HK-2 (cell line): ENCODE data around the gene KRT8.
A peak's percentile ranks its signal among the peaks of the same experiment; 100 is the strongest.
"Not testable (repeated sequence)": the region's sequence is repeated elsewhere in the genome, so short reads cannot be mapped to it uniquely, and the experiment has no call there.

Experiments used
- DNase-seq: peaks from one replicate; pipeline ENCODE4 v3.0.0-alpha.2; 2018; ENCODE audit not compliant: unreplicated experiment

Gene KRT8

DNA sequence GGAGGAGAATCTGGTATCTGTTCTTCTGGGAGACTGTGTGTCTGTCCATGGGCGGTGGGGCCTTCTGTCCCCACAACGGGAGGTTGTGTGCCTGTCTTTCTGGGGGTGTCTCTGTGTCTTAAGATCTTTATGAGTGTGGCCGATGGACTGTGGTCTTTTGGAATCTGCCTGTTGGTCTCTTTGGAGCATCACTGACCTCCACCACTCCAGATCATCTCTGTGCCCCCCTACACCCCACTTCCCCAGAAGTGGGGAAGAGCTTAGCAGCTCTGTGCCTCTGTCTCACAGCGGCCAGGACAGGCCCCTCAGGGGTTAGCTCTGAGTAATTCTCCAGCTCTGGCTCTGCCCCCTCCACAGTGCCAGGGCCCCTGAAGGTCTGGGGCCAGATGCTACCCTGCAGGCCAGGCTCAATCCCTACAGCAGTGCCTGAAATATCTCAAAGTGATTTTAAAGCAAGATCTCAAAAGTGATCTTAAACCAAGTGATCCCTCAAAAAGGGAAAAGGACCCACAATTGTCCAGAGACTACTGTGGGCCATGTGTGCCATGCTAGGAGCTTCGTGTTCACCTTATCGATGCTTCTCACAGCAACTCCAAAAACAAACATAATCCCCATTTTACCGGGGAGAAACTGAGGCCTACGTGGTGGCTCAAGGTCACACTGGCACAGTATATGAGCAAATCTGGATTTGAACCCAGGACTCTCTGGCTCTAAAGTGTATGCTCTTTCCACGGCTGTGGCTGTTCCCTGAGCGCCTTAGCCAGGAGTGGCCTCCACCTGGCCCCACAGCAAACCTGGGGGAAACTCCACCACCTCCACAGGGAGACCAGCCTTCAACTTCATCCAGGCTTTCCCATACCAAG, 30.1 kb downstream of the KRT8 start:
- no peak for DNase-seq

DNA sequence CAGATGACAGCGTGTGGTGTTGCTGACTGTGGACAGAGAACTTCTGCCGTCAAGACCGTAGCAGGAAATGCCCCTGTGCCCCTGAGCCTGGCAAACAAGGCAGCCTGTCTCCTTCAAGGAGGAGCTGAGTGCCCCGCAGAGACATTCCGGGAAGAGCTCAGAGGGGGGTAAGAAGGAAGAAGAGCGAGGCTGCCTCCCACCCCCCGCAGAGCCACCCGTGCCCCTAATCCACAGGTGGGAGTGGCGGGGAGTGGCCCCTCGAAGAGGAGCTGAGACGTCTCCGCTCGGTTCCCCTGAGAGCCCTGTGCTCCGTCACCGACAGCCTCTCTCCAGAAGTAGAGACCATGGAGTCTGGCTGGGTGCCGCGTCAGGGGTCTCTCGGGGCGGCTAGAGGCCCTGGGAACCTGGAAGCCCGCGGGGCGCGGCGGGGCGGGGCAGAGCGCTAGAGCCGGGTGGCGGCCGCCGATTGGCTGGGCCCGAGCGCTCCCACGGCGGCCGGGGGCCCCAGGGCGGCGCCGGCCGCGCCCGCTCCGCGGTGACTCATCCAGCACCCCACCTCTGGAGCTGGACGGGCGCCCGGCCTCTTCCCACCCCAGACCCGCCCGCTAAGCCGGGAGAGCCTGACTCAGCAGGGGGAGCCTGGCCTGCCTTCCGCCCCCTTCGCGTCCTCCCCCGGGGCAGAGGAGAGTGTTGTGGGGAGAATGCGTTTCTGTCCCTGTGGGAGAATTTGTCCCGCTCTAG, 30.9 kb downstream of the KRT8 start:
- DNase-seq = peak; percentile 93

DNA sequence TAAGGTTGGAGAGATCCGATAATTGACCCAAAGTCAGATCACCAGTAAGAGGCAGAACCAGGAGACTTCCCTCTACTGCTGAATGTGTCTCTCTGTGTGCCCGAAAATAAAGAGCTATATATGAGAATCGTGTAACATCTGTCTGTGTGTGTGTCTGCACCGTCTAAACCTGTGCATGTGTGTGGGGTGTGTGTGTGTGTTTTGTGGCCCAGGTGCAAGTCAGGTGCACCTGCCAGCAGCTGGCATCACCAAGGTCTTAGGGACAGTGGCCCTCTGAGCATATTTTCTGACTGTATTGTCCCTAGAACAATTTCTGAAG, 31.4 kb downstream of the KRT8 start:
- no peak for DNase-seq

DNA sequence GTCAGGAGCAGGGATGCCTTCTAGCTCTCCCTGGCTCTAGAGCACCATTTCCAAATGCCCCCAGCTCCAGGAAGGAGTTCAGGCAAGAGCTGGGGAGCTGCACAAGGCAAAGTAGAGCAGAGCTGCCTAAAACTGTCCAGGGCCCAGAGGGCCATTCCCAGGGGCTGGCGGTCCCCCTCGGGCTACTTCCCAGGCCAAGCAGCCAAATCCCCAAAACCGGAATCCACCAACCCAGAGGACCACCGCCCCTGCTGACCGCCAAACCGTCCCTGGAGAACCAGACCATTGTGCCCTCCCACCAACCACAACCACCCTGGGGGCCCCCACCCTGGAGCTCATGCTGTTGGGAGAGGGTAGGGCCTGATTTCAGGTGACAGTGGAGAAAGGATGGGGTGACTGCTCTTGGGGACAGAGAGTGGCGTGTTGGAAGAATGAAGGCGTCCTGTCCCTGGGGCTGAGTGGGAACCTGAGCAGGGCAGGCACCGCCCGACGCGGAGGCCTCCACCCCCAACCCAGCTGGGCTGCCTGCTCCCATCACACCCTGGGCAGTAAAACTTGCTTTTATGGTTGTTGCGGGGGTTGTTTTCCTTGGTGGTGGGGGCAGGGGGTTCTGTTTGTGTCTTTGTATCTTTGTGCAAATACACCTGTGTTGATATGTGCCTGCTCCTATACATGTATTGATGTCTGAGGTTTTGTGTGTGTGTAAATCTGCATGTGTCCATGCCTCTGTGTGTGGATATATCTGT, 32.1 kb downstream of the KRT8 start:
- DNase-seq = no peak

- DNase-seq = peak; percentile 44
Observed at GRCh38 chr12:52871291-52872039, 33.4 kb downstream of the KRT8 start.

- DNase-seq = peak; percentile 76
Observed at GRCh38 chr12:52870361-52871290, 34.2 kb downstream of the KRT8 start.

DNA sequence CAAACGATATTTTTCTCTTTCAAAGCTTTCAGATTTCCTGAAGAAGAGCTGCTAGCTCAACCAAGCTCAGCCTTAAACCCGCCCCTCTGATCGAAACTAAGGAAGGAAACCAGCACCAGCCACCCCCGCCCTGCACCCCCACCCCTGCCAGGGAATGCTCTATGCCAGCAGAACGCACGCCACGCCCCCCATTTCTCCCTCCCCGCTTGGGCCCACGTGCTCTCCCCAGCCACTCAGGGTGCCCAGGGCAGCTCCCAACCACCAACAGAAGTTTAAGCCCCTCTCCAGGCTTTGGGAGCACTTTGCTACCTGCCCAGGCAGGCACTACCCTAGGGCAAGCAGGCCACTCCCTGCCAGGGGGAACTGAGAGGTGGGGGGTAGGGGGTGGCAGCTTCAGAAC, 37.2 kb downstream of the KRT8 start:
- DNase-seq = no peak

DNA sequence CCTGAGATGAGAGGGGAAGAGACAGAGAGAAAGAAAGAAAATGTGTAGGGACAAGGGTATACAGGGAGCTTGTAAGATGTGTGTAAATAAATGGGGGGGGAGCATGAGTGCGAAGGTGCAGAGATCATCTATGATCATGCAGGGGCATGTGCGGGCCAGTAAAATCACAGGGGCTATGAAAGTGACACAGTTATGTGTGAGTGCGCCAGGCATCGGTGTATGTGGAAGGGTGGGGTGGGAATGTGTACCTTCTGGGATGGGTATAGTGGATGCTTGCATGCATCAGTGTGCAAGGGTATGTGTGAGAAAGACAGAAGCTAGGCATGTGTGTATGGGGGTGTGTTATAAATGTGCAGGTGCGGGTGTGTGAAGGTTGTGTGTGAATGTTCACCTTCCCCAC, 37.7 kb downstream of the KRT8 start:
- no peak for DNase-seq

DNA sequence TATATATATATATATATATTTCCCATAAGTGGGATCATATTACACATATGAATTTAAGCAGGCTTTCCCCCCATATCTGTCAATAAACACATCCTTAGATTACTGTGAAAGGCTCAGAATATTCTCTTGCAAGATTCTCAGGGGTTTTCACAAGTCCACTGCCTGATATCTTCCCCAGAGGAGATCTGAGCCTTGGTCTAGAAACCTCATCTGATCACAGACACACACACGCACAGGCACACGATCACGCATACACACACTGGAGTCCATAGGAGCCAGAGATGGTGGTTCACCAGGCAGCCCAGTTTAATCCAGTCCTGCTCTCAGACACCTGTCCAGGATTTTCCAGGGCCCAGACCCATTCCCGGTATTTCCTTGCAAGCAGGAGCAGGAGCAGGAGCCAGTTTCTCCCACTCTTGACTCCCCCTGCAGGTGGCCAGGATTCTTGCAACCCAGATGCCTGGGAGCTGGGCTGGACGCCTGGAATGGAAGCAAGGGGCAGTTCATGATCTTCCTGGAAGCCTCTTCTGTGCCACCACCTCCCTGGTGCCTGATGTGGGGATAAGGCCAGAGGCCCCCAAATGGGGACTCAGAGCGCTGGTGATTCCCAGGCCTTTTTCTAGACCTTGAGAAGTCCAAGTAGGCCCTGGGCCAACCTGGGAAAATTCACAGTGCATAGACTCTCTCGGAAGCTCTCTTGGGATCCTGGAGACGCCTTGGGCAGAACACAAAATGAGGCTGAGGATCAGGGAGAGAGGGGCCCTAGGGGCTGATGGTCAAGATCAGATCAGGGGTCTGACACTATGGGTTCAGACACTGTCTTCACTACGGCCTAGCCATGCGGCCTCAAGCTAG, 39.6 kb downstream of the KRT8 start:
- DNase-seq = peak; percentile 77

DNA sequence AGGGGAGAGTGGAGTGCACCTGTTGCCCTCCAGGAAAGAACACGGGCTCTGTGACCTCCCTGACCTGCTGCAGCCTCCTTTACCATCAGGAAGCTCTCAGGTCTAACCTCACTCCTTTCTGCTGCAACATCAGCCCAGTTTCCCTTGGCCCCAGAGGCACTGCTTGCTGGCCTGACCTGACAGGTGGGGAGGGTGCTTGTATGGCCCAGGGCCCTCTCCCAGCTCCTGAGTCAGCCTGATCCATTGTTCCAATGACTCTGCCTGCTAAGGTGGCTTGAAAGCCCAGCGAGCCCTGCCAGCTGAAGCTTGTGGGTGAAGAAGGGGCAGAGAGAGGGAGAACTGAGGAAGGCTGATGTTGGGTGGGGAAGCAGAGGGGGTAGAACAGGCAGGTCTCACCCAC, 42.9 kb downstream of the KRT8 start:
- DNase-seq = no peak

DNA sequence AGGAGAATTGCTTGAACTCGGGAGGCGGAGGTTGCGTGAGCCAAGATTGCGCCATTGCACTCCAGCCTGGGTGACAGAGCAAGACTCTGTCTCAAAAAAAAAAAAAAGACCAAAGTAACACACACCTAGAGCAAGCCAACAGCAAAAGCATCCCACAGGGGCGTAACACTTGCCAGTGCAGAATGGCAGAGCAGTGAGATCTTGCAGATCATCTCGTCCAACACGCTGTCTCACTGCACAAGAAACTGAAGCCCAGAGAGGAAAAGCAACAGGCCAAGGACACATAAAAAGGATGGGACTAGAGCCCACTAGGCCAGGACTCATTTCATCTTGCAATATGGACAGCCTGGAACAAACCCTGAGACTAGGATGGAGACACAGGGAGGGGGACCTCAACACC, 43.4 kb downstream of the KRT8 start:
- DNase-seq = no peak

DNA sequence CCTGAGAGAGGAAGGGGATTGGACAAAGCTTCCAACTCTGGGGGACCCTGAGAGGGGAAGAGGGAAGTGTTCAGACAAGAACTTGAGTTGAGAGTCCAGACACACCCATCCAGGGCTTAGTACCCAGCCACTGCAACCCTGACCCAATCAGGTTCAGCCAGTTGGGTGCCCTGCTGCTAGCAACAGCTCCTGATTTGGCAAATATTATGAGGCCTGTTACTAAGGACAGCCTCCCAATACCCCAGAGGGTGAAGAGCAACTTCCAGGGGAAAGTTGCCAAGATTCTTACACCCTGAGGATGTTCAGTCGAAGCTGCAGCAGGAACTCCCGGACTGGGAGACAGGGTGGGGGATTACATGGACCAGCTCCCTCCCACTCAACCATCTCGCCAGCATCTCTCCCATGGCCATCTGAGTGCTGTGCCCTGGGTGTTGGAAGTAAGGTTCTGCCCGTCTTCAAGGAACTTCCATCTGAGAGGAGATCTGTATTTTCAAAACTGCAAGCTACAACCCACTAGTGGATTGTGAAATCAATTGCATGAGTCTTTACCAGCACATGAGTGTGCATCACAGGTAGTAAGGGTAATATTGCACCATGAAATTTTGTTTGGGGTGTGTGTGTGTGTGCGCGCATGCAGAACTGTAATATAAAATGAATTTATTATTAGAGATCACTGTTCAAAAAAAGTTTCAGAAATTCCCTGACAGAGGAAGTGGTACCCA, 44.6 kb downstream of the KRT8 start:
- no peak for DNase-seq

- no peak for DNase-seq
Observed at GRCh38 chr12:52857500-52857899, 47.4 kb downstream of the KRT8 start.

DNA sequence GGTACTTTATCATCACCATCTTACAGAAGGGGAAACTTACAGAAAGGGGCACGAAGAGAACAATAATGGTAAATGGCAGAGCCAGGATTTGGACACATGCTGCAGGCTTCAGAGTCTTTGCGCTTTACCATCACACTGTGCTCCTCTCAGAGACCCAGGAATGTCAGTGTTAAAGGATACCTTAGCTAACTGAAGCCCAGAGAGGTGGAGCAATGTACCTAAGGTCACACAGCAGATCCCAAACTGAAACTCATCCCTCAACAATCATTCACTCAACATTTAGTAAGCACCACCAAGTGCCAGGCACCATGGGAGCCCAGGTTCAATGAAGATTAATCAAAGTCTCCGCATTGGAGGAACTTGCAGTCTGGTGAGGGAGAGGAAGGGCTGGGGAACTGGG, 48.1 kb downstream of the KRT8 start:
- DNase-seq = no peak

- not testable (repeated sequence) for DNase-seq
Observed at GRCh38 chr12:52856077-52856476, 48.8 kb downstream of the KRT8 start.

- DNase-seq = no peak
Observed at GRCh38 chr12:52851787-52852186, 53.1 kb downstream of the KRT8 start.

GRCh38 chr12:52850681-52851080, 54.2 kb downstream of the KRT8 start:
- DNase-seq = no peak

DNA sequence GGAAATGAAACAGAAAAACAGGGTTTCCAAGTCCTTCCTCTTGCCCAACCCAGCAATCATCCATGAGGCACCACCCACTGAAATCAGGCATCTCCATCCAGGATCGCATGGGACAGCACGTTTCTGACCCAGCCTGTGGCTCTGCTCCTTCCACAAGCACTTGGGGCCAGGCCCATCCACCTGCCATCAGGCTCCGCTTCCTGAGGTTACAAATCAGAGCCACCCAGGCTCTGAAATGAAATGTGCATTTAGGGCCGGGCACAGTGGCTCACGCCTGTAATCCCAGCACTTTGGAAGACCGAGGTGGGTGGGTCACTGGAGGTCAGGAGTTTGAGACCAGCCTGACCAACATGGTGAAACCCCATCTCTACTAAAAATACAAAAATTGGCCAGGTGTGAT, 55.4 kb downstream of the KRT8 start:
- DNase-seq = no peak

DNA sequence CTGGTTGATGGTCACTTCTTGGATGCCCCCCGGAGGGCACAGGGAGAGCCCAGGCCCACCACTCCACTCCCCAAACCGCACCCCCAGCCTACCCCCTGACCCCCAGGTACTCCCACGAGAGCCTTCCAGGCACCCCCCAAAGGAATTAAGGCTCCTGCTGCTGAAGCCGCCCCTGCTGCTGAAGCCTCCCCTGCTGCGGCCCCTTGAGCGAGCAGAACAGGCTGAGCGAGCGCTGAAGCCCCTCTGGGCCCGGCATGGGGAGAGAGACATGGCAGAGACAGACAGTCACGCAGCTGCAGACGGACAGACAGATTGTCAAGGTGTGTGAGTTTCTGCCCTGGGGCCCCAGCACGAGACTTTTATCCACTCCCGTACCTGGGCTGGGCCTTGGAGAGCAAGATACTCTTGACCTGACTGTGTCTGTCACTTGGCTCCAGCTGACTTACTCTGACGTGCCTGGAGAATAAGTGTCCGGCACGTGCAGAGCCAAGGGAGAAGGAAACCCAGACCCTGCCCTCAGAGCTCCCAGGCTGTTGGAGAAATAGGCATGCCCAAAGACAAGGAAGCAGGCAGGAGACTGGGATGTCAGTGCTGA, 56.1 kb downstream of the KRT8 start, which contains the start of gene KRT78:
TSS of gene KRT78 (minus strand) at position 334 of the 595 bp plus-strand sequence. CDS start at position 270, 64 bp downstream.
- DNase-seq = no peak
